Upper lobe of right lung (tissue), 1 donor: ENCODE results near the gene CEACAM4. TPM values are rescaled to one million over a fixed set of nuclear protein-coding genes. Genes with fewer than 3 reads are reported as not detected.

Experiments
- ATAC-seq: fragments of 200-7000 bp; cut with Tn5 transposase; one replicate; pipeline ENCODE4 v1.9.1; 2020; ENCODE audit warnings: mild to moderate bottlenecking, moderate library complexity
- DNase-seq: peaks from one replicate; pipeline ENCODE4 v3.0.0-alpha.2; 2020
- H3K27ac ChIP-seq: fragments of 200-600 bp; one replicate; pipeline ENCODE4 v1.8.0; 2022
- H3K27me3 ChIP-seq: fragments of 200-600 bp; one replicate; pipeline ENCODE4 v1.8.0; 2022; ENCODE audit warnings: mild to moderate bottlenecking
- H3K36me3 ChIP-seq: fragments of 200-600 bp; one replicate; pipeline ENCODE4 v1.8.0; 2022
- H3K4me1 ChIP-seq: fragments of 200-600 bp; one replicate; pipeline ENCODE4 v1.8.0; 2022
- H3K4me3 ChIP-seq: fragments of 200-600 bp; one replicate; pipeline ENCODE4 v1.8.0; 2022; ENCODE audit warnings: mild to moderate bottlenecking
- H3K9me3 ChIP-seq: fragments of 200-600 bp; one replicate; pipeline ENCODE4 v1.8.0; 2022
- CTCF ChIP-seq: fragments of 200-600 bp; IDR thresholded peaks from one replicate; pipeline ENCODE4 v1.8.0; 2022; ENCODE audit warnings: antibody characterized with exemption
- intact Hi-C: fragments of 100-400 bp; cut with DNase I; formaldehyde crosslinking; loops from one replicate; pipeline ENCODE4 v1.11.0; 2022
- total RNA-seq: library from RNA; stranded (reverse); fragmentation: NEBNext Ultra II Directional; extraction: Animal tissue kit (Norgen Biotek cat#: 25700); gene quantifications from one replicate; pipeline ENCODE4 v1.2.1, GENCODE V29; 2021
- donor health status: DM: no; HTN: yes; CAD: no; lungs with severe emphysema.

CEACAM4 gene
- total RNA-seq, 1 donor from 2014 or later: 4.6 TPM

- Histone ChIP-seq H3K4me1 (peaks cover 7% of the 10 kb centered on the region), H3K9me3 (no peaks in the 10 kb centered on the region), H3K36me3 (no peaks in the 10 kb centered on the region), H3K4me3 (no peak overlapping the region), H3K27ac (no peak overlapping the region), H3K27me3 (peaks cover 29% of the 10 kb centered on the region)
- ATAC-seq (no peak), DNase-seq (no peak)
- intact Hi-C loops: no loop called here
- TF ChIP-seq CTCF: no peak
Observed at GRCh38 chr19:41595890-41596280, 31.0 kb downstream of the CEACAM4 start.

GRCh38 chr19:41595258-41595889 lies 31.5 kb downstream of the CEACAM4 start:
- DNase-seq (no peak), ATAC-seq (peak; percentile 89)
- H3K36me3 ChIP-seq: no peaks in the 10 kb centered on the region
- H3K27ac ChIP-seq: no peak overlapping the region
- H3K4me1 ChIP-seq: peaks cover 7% of the 10 kb centered on the region
- H3K4me3 ChIP-seq: no peak overlapping the region
- TF ChIP-seq CTCF: peak; percentile 73
- intact Hi-C loops: no loop called here
- peaks cover 29% of the 10 kb centered on the region for H3K27me3 ChIP-seq
- no peaks in the 10 kb centered on the region for H3K9me3 ChIP-seq

GRCh38 chr19:41591951-41592562 lies 34.8 kb downstream of the CEACAM4 start:
- Histone ChIP-seq H3K4me1 (peaks cover 7% of the 10 kb centered on the region), H3K27me3 (peaks cover 18% of the 10 kb centered on the region), H3K9me3 (no peaks in the 10 kb centered on the region), H3K27ac (no peak overlapping the region), H3K4me3 (no peak overlapping the region), H3K36me3 (no peaks in the 10 kb centered on the region)
- no peak for DNase-seq
- intact Hi-C loops: no loop called here
- TF ChIP-seq CTCF: no peak
- ATAC-seq: no peak

GRCh38 chr19:41590936-41591335 lies 35.9 kb downstream of the CEACAM4 start:
- intact Hi-C loops: no loop called here
- DNase-seq: no peak
- no peak overlapping the region for H3K27ac ChIP-seq
- no peak for TF ChIP-seq CTCF
- no peaks in the 10 kb centered on the region for H3K36me3 ChIP-seq
- peaks cover 7% of the 10 kb centered on the region for H3K4me1 ChIP-seq
- H3K27me3 ChIP-seq: peaks cover 8% of the 10 kb centered on the region
- H3K4me3 ChIP-seq: no peak overlapping the region
- ATAC-seq: peak; percentile 9
- H3K9me3 ChIP-seq: no peaks in the 10 kb centered on the region

- ATAC-seq (no peak), DNase-seq (no peak)
- H3K4me1 ChIP-seq: no peaks in the 10 kb centered on the region
- no peak overlapping the region for H3K27ac ChIP-seq
- intact Hi-C loops: no loop called here
- TF ChIP-seq CTCF: no peak
- peaks cover 5% of the 10 kb centered on the region for H3K27me3 ChIP-seq
- H3K9me3 ChIP-seq: no peaks in the 10 kb centered on the region
- no peak overlapping the region for H3K4me3 ChIP-seq
- H3K36me3 ChIP-seq: no peaks in the 10 kb centered on the region
Observed at GRCh38 chr19:41589371-41589770, 37.5 kb downstream of the CEACAM4 start.
